Measurements from ENCODE around the gene FYB2. TPM values are rescaled to one million over a fixed set of nuclear protein-coding genes. Genes with fewer than 3 reads are reported as not detected.

FYB2 gene
- polyA plus RNA-seq, 2 of the 4 experiments (the other 2 are of a cell fraction) = not detected

- Histone ChIP-seq H3K4me2 (no peak overlapping the region), H3K9me3 (no peaks in the 10 kb centered on the region), H3K4me3 (no peak overlapping the region), H3K4me1 (peaks cover 5% of the 10 kb centered on the region), H3K27ac (no peak overlapping the region)
- ChIA-PET POLR2A (no interaction called here), CTCF (no interaction called here)
- FAIRE-seq = no peak
- WGBS (ENCODE audit: missing lambda C conversion rate) = 50% methylated on average over 1 of the region's 1 CpG
- no peak for ATAC-seq
- DNase-seq (ENCODE audit: low read depth in 1 of 2, low spot score in 1 of 2) = no peak
- TF ChIP-seq EHMT2 (IDR thresholded peaks at IDR 0.05; ENCODE audit: low read depth) (no peak), USF2 (IDR thresholded peaks at IDR 0.05) (no peak), JUN (IDR thresholded peaks at IDR 0.05) (no peak), EP300 (IDR thresholded peaks at IDR 0.05) (no peak), HMGXB4 (CRISPR knock-in tag; IDR thresholded peaks at IDR 0.05; ENCODE audit: borderline replicate concordance) (no peak), PBX3 (IDR thresholded peaks at IDR 0.05) (no peak), GATA3 (IDR thresholded peaks at IDR 0.05; ENCODE audit: borderline replicate concordance) (no peak), BHLHE40 (IDR thresholded peaks at IDR 0.05; ENCODE audit: low read depth, low read length) (no peak), NR3C1 (IDR thresholded peaks at IDR 0.05) (no peak), FOSL2 (IDR thresholded peaks at IDR 0.05) (no peak), FOSL2 (CRISPR knock-in tag; IDR thresholded peaks at IDR 0.05) (no peak), RARB (CRISPR knock-in tag; IDR thresholded peaks at IDR 0.05) (no peak), JUNB (IDR thresholded peaks at IDR 0.05) (no peak), HOXB13 (CRISPR knock-in tag; IDR thresholded peaks at IDR 0.05; ENCODE audit: low read depth) (no peak), CBX8 (IDR thresholded peaks at IDR 0.05) (no peak)
Observed at GRCh38 chr1:56824938-56825337, 5.7 kb upstream of the FYB2 start.

- TF ChIP-seq NPAS2 (CRISPR knock-in tag; IDR thresholded peaks at IDR 0.05; ENCODE audit: borderline replicate concordance) (no peak), E2F6 (IDR thresholded peaks at IDR 0.05; ENCODE audit: borderline replicate concordance, low read depth) (no peak), RNF2 (IDR thresholded peaks at IDR 0.05; ENCODE audit: borderline replicate concordance, low read depth) (no peak), FOSL2 (IDR thresholded peaks at IDR 0.05) (no peak), FOSL2 (CRISPR knock-in tag; IDR thresholded peaks at IDR 0.05) (no peak), SREBF2 (IDR thresholded peaks at IDR 0.05) (no peak), NR3C1 (IDR thresholded peaks at IDR 0.05) (no peak), PHF8 (IDR thresholded peaks at IDR 0.05; ENCODE audit: borderline replicate concordance, low read depth) (no peak), JUNB (IDR thresholded peaks at IDR 0.05) (no peak), EHMT2 (IDR thresholded peaks at IDR 0.05; ENCODE audit: low read depth) (no peak), CBX8 (IDR thresholded peaks at IDR 0.05) (no peak), BCL3 (IDR thresholded peaks at IDR 0.05) (no peak), SMC3 (IDR thresholded peaks at IDR 0.05) (no peak), TP53 (CRISPR knock-in tag; IDR thresholded peaks at IDR 0.05) (no peak)
- ATAC-seq (no peak), DNase-seq (ENCODE audit: low read depth in 1 of 2, low spot score in 1 of 2) (no peak), FAIRE-seq (no peak)
- Histone ChIP-seq H3K4me3 (no peak overlapping the region), H3K27ac (no peak overlapping the region), H3K4me2 (no peak overlapping the region), H3K4me1 (peaks cover 5% of the 10 kb centered on the region), H3K9me3 (no peaks in the 10 kb centered on the region)
- WGBS (ENCODE audit: missing lambda C conversion rate) = 63% methylated on average over 2 of the region's 2 CpGs
- POLR2A ChIA-PET = no interaction called here
- CTCF ChIA-PET = no interaction called here
Observed at GRCh38 chr1:56824271-56824670, 5.1 kb upstream of the FYB2 start.

Measured in A549 (cell line).